HEK293 (cell line): Measurements from ENCODE around the gene TRIM2.

Experiments used
- ZNF623 ChIP-seq: fragments of 450-650 bp; formaldehyde crosslinking; IDR thresholded peaks from 2 replicates; pipeline ENCODE4 v1.5.1; 2016; ENCODE audit warnings: missing biosample characterization, missing genetic modification characterization
- ZSCAN16 ChIP-seq: fragments of 450-650 bp; formaldehyde crosslinking; IDR thresholded peaks from 2 replicates; pipeline ENCODE4 v1.5.1; 2016; ENCODE audit warnings: missing biosample characterization, missing genetic modification characterization
- TF ChIP-seq, protein P1 (sequence below): fragments of 450-650 bp; formaldehyde crosslinking; IDR thresholded peaks from 2 replicates; pipeline ENCODE4 v1.5.1; 2016; ENCODE audit warnings: missing biosample characterization, missing genetic modification characterization
- TF ChIP-seq, protein P2 (sequence below): fragments of 450-650 bp; formaldehyde crosslinking; IDR thresholded peaks from 2 replicates; pipeline ENCODE4 v1.5.1; 2016; ENCODE audit warnings: missing biosample characterization, missing genetic modification characterization
- TF ChIP-seq, protein P3 (sequence below): fragments of 450-650 bp; formaldehyde crosslinking; IDR thresholded peaks from 2 replicates; pipeline ENCODE4 v1.5.1; 2016; ENCODE audit warnings: missing biosample characterization, missing genetic modification characterization

DNA sequence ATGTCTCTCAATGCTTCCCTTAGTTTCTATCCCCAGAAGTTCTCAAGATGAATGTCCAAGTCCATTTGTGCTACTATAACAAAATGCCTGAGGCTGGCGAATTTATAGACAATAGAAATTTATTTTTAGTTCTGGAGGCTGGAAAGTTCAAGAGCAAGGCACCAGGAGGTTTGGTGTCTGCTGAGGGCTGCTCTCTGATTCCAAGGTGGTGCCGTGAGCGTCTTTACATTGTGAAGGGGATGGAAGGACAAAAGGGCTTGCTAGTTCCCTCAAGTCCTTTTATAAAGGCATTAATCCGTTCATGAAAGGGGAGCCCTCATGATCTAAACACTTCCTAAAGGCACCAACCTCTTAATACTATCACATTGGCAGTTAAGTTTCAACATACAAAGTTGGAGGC, 12.3 kb downstream of the TRIM2 start:
- no peak for TF ChIP-seq ZSCAN16 (tag by site-specific recombination)
- TF ChIP-seq, protein P1, sequence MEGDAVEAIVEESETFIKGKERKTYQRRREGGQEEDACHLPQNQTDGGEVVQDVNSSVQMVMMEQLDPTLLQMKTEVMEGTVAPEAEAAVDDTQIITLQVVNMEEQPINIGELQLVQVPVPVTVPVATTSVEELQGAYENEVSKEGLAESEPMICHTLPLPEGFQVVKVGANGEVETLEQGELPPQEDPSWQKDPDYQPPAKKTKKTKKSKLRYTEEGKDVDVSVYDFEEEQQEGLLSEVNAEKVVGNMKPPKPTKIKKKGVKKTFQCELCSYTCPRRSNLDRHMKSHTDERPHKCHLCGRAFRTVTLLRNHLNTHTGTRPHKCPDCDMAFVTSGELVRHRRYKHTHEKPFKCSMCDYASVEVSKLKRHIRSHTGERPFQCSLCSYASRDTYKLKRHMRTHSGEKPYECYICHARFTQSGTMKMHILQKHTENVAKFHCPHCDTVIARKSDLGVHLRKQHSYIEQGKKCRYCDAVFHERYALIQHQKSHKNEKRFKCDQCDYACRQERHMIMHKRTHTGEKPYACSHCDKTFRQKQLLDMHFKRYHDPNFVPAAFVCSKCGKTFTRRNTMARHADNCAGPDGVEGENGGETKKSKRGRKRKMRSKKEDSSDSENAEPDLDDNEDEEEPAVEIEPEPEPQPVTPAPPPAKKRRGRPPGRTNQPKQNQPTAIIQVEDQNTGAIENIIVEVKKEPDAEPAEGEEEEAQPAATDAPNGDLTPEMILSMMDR (tag by site-specific recombination), result no peak
- TF ChIP-seq, protein P2, sequence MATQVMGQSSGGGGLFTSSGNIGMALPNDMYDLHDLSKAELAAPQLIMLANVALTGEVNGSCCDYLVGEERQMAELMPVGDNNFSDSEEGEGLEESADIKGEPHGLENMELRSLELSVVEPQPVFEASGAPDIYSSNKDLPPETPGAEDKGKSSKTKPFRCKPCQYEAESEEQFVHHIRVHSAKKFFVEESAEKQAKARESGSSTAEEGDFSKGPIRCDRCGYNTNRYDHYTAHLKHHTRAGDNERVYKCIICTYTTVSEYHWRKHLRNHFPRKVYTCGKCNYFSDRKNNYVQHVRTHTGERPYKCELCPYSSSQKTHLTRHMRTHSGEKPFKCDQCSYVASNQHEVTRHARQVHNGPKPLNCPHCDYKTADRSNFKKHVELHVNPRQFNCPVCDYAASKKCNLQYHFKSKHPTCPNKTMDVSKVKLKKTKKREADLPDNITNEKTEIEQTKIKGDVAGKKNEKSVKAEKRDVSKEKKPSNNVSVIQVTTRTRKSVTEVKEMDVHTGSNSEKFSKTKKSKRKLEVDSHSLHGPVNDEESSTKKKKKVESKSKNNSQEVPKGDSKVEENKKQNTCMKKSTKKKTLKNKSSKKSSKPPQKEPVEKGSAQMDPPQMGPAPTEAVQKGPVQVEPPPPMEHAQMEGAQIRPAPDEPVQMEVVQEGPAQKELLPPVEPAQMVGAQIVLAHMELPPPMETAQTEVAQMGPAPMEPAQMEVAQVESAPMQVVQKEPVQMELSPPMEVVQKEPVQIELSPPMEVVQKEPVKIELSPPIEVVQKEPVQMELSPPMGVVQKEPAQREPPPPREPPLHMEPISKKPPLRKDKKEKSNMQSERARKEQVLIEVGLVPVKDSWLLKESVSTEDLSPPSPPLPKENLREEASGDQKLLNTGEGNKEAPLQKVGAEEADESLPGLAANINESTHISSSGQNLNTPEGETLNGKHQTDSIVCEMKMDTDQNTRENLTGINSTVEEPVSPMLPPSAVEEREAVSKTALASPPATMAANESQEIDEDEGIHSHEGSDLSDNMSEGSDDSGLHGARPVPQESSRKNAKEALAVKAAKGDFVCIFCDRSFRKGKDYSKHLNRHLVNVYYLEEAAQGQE (tag by site-specific recombination), result no peak
- TF ChIP-seq ZNF623 (tag by site-specific recombination), result no peak
- TF ChIP-seq, protein P3, sequence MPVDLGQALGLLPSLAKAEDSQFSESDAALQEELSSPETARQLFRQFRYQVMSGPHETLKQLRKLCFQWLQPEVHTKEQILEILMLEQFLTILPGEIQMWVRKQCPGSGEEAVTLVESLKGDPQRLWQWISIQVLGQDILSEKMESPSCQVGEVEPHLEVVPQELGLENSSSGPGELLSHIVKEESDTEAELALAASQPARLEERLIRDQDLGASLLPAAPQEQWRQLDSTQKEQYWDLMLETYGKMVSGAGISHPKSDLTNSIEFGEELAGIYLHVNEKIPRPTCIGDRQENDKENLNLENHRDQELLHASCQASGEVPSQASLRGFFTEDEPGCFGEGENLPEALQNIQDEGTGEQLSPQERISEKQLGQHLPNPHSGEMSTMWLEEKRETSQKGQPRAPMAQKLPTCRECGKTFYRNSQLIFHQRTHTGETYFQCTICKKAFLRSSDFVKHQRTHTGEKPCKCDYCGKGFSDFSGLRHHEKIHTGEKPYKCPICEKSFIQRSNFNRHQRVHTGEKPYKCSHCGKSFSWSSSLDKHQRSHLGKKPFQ, result no peak
